ENCODE results near the gene ADAM17.
"Not testable (repeated sequence)": the region's sequence is repeated elsewhere in the genome, so short reads cannot be mapped to it uniquely, and the experiment has no call there.

The ADAM17 gene

DNA sequence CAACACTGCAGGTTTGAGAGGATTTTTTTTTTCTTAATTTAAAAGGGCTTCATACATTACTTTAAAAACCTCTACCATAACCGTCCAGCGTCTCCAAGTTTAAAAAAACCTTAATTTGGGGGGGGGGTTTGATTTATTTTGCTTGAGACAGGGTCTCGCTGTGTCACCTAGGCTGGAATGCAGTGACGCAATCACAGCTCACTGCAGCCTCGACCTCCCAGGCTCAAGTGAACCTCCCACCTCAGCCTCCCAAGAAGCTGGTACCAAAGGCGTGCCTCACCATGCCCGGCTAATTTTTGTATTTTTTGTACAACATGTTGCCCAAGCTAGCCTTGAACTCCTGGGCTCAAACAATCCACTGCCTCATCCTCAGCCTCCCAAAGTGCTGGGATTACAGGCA is 36.9 kb downstream of the ADAM17 start:
- Histone ChIP-seq H3K27ac (ENCODE audit: low read depth, low read length) (no peak overlapping the region), H3K9me2 (replicated peaks; ENCODE audit: control insufficient read depth, low read length) (no peaks in the 10 kb centered on the region), H3K36me3 (ENCODE audit: control insufficient read depth, low read length) (peaks cover 75% of the 10 kb centered on the region), H3K27me3 (ENCODE audit: control insufficient read depth, low read length) (no peaks in the 10 kb centered on the region), H3K9me3 (ENCODE audit: control insufficient read depth, insufficient read depth, low read length) (no peaks in the 10 kb centered on the region), H3K4me1 (ENCODE audit: control insufficient read depth, low read length) (no peaks in the 10 kb centered on the region), H3K4me3 (ENCODE audit: low read length) (no peak overlapping the region), H4K20me1 (ENCODE audit: control insufficient read depth, insufficient read depth, low read depth, low read length) (no peaks in the 10 kb centered on the region), H3K4me2 (ENCODE audit: low read length) (no peak overlapping the region), H3F3A (ENCODE audit: control insufficient read depth, insufficient read depth) (no peaks in the 10 kb centered on the region), H3K79me2 (ENCODE audit: control insufficient read depth, low read length) (no peaks in the 10 kb centered on the region; the same call in 1 of the 2 replicates)
- TF ChIP-seq EZH2phosphoT487 (IDR thresholded peaks at IDR 0.05; ENCODE audit: borderline replicate concordance, low read length): no peak
- TF ChIP-seq, protein P1, sequence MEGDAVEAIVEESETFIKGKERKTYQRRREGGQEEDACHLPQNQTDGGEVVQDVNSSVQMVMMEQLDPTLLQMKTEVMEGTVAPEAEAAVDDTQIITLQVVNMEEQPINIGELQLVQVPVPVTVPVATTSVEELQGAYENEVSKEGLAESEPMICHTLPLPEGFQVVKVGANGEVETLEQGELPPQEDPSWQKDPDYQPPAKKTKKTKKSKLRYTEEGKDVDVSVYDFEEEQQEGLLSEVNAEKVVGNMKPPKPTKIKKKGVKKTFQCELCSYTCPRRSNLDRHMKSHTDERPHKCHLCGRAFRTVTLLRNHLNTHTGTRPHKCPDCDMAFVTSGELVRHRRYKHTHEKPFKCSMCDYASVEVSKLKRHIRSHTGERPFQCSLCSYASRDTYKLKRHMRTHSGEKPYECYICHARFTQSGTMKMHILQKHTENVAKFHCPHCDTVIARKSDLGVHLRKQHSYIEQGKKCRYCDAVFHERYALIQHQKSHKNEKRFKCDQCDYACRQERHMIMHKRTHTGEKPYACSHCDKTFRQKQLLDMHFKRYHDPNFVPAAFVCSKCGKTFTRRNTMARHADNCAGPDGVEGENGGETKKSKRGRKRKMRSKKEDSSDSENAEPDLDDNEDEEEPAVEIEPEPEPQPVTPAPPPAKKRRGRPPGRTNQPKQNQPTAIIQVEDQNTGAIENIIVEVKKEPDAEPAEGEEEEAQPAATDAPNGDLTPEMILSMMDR (IDR thresholded peaks at IDR 0.05; ENCODE audit: low read depth, low read length, poor library complexity, severe bottlenecking): no peak

DNA sequence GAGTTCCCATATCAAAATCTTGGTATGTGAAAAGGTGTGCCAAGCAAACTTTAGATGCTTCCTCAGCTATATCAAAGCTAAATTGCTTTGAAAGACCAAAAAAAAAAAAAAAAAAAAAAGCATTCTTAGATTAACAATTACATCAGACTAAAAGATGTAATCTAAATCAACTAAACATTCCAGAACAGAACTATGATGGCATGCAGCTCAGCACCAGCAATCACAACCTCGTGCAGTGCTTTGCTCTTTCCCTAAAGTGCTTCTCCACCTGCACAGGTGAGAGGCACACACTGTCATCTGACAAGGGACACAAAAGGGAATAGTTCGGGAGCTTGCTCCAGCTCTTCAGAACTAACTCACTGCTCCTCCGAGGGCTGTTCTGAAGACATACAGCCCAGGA is 37.5 kb downstream of the ADAM17 start:
- H3K9me2 ChIP-seq (replicated peaks; ENCODE audit: control insufficient read depth, low read length): no peaks in the 10 kb centered on the region
- H3K9me3 ChIP-seq (ENCODE audit: control insufficient read depth, insufficient read depth, low read length): no peaks in the 10 kb centered on the region
- no peaks in the 10 kb centered on the region for H4K20me1 ChIP-seq (ENCODE audit: control insufficient read depth, insufficient read depth, low read depth, low read length)
- H3K27me3 ChIP-seq (ENCODE audit: control insufficient read depth, low read length): no peaks in the 10 kb centered on the region
- H3K4me3 ChIP-seq (ENCODE audit: low read length): no peak overlapping the region
- H3K27ac ChIP-seq (ENCODE audit: low read depth, low read length): no peak overlapping the region
- no peaks in the 10 kb centered on the region; the same call in 1 of the 2 replicates for H3K79me2 ChIP-seq (ENCODE audit: control insufficient read depth, low read length)
- peaks cover 73% of the 10 kb centered on the region for H3K36me3 ChIP-seq (ENCODE audit: control insufficient read depth, low read length)
- no peaks in the 10 kb centered on the region for H3F3A ChIP-seq (ENCODE audit: control insufficient read depth, insufficient read depth)
- H3K4me2 ChIP-seq (ENCODE audit: low read length): no peak overlapping the region
- no peak for TF ChIP-seq EZH2phosphoT487 (IDR thresholded peaks at IDR 0.05; ENCODE audit: borderline replicate concordance, low read length)
- TF ChIP-seq, protein P1 (IDR thresholded peaks at IDR 0.05; ENCODE audit: low read depth, low read length, poor library complexity, severe bottlenecking): no peak
- H3K4me1 ChIP-seq (ENCODE audit: control insufficient read depth, low read length): no peaks in the 10 kb centered on the region

DNA sequence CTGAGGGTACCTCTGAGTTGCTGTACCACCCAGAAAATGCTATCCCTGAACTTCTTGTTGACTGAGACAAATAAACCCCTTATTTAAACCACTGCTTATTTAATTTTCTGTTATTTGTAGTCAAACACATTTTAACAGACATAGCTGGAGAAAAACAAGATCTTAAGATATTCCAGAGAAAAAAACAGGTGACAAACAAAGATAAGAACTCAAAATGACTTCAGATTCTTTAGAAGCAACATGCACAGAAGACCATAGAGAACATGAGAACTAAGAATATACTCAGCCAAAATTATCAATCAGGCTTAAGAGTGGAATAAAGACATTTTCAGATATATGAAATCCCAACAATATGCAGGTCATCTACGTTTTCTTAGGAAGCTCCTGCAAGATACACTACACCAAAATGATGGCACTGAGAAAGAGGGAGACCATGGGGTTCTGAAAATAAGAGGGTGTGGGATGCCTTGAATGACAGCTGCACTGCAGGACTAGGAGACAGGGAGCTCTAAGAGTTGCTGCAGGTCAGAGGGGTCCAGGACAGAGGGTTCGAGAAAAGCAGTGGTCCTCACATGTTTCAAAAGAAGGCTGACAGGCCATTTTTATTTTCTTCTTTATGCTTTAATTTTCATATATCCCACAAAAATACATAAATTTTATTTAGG is 38.4 kb downstream of the ADAM17 start:
- Histone ChIP-seq H3F3A (ENCODE audit: control insufficient read depth, insufficient read depth) (no peaks in the 10 kb centered on the region), H3K27ac (ENCODE audit: low read depth, low read length) (no peak overlapping the region), H3K36me3 (ENCODE audit: control insufficient read depth, low read length) (peaks cover 72% of the 10 kb centered on the region), H3K4me1 (ENCODE audit: control insufficient read depth, low read length) (no peaks in the 10 kb centered on the region), H3K9me3 (ENCODE audit: control insufficient read depth, insufficient read depth, low read length) (no peaks in the 10 kb centered on the region), H4K20me1 (ENCODE audit: control insufficient read depth, insufficient read depth, low read depth, low read length) (no peaks in the 10 kb centered on the region), H3K9me2 (replicated peaks; ENCODE audit: control insufficient read depth, low read length) (no peaks in the 10 kb centered on the region), H3K27me3 (ENCODE audit: control insufficient read depth, low read length) (no peaks in the 10 kb centered on the region), H3K4me2 (ENCODE audit: low read length) (no peak overlapping the region), H3K4me3 (ENCODE audit: low read length) (no peak overlapping the region), H3K79me2 (ENCODE audit: control insufficient read depth, low read length) (no peaks in the 10 kb centered on the region; the same call in 1 of the 2 replicates)
- TF ChIP-seq, protein P1 (IDR thresholded peaks at IDR 0.05; ENCODE audit: low read depth, low read length, poor library complexity, severe bottlenecking): no peak
- no peak for TF ChIP-seq EZH2phosphoT487 (IDR thresholded peaks at IDR 0.05; ENCODE audit: borderline replicate concordance, low read length)

DNA sequence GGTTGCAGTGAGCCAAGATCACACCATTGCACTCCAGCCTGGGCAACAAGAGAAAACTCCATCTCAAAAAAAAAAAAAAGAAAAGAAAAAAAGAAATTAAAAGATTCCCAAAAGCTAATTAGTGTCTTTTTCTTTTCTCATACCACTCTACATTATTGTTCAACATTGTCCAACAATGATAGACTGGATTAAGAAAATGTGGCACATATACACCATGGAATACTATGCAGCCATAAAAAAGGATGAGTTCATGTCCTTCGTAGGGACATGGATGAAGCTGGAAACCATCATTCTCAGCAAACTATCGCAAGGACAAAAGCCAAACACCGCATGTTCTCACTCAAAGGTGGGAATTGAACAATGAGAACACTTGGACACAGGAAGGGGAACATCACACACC is 41.7 kb downstream of the ADAM17 start:
- H3K36me3 ChIP-seq (ENCODE audit: control insufficient read depth, low read length): peaks cover 56% of the 10 kb centered on the region
- not testable (repeated sequence) for H3K9me3 ChIP-seq (ENCODE audit: control insufficient read depth, insufficient read depth, low read length); H3K4me2 ChIP-seq (ENCODE audit: low read length); H4K20me1 ChIP-seq (ENCODE audit: control insufficient read depth, insufficient read depth, low read depth, low read length); H3K27me3 ChIP-seq (ENCODE audit: control insufficient read depth, low read length); H3F3A ChIP-seq (ENCODE audit: control insufficient read depth, insufficient read depth); H3K4me3 ChIP-seq (ENCODE audit: low read length); H3K4me1 ChIP-seq (ENCODE audit: control insufficient read depth, low read length); H3K27ac ChIP-seq (ENCODE audit: low read depth, low read length); H3K79me2 ChIP-seq (ENCODE audit: control insufficient read depth, low read length); H3K9me2 ChIP-seq (replicated peaks; ENCODE audit: control insufficient read depth, low read length)

All from DOHH2 (cell line).